Measurements from ENCODE around the gene EPB41L1.

DNA sequence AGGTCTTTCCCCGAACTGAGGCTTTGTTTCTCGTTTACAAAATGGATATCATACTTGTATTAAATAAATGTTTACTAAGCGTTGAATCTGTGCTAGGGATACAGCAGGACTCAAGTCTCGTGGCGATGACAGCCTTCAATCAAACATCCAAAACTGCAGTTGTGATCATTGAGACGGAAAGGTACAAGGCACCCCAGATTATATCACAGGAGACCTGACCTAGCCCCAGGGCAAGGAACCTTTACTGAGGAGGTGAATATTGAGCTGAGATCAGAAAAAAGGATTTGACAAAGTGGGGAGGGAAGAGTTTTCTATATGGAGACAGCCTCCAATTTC lies 82.2 kb downstream of the EPB41L1 start:
- TF ChIP-seq, protein P1, sequence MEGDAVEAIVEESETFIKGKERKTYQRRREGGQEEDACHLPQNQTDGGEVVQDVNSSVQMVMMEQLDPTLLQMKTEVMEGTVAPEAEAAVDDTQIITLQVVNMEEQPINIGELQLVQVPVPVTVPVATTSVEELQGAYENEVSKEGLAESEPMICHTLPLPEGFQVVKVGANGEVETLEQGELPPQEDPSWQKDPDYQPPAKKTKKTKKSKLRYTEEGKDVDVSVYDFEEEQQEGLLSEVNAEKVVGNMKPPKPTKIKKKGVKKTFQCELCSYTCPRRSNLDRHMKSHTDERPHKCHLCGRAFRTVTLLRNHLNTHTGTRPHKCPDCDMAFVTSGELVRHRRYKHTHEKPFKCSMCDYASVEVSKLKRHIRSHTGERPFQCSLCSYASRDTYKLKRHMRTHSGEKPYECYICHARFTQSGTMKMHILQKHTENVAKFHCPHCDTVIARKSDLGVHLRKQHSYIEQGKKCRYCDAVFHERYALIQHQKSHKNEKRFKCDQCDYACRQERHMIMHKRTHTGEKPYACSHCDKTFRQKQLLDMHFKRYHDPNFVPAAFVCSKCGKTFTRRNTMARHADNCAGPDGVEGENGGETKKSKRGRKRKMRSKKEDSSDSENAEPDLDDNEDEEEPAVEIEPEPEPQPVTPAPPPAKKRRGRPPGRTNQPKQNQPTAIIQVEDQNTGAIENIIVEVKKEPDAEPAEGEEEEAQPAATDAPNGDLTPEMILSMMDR (IDR thresholded peaks at IDR 0.05 in 8 of 11, conservative IDR thresholded peaks at IDR 0.05 in 3 of 11): no peak
- no peak for TF ChIP-seq POLR2AphosphoS5 (IDR thresholded peaks at IDR 0.05)

Data from spleen (tissue), 7 donors.